ENCODE results near the gene LZTS2. TPM values are rescaled to one million over a fixed set of nuclear protein-coding genes. Genes with fewer than 3 reads are reported as not detected.

The LZTS2 gene
- polyA plus RNA-seq, 1 of the 3 experiments (the other 2 are of a cell fraction) = 50.6 TPM

- TF ChIP-seq REST (IDR thresholded peaks at IDR 0.05; ENCODE audit: low read depth, low read length) = no peak
- no peak for TF ChIP-seq NRF1 (IDR thresholded peaks at IDR 0.05; ENCODE audit: low read depth, low read length)
- TF ChIP-seq FOXM1 (IDR thresholded peaks at IDR 0.05; ENCODE audit: low read depth) = no peak
These were observed 47.7 kb downstream of the LZTS2 start (continued) for GRCh38 chr10:101047268-101047667.

GRCh38 chr10:101047961-101048892 is 48.6 kb downstream of the LZTS2 start:
- no peaks in the 10 kb centered on the region for H4K20me1 ChIP-seq (ENCODE audit: insufficient read depth)
- no peak for TF ChIP-seq JUND (IDR thresholded peaks at IDR 0.05)
- TF ChIP-seq SIN3A (IDR thresholded peaks at IDR 0.05; ENCODE audit: borderline replicate concordance, low read depth, low read length) = no peak
- TF ChIP-seq ELF1 (IDR thresholded peaks at IDR 0.05) = no peak
- no peak for TF ChIP-seq GATA2 (CRISPR knock-in tag; IDR thresholded peaks at IDR 0.05)
- no peak for TF ChIP-seq YY1 (IDR thresholded peaks at IDR 0.05; ENCODE audit: low read depth)
- TF ChIP-seq NFIC (IDR thresholded peaks at IDR 0.05; ENCODE audit: borderline replicate concordance) = no peak
- TF ChIP-seq CTCF (IDR thresholded peaks at IDR 0.05) = no peak
- no peak for TF ChIP-seq SMC3 (IDR thresholded peaks at IDR 0.05; ENCODE audit: low read depth, low read length)
- TF ChIP-seq RXRA (IDR thresholded peaks at IDR 0.05; ENCODE audit: borderline replicate concordance, low read depth) = no peak
- no peak for TF ChIP-seq PBX3 (IDR thresholded peaks at IDR 0.05)
- no peak for TF ChIP-seq FOSL2 (IDR thresholded peaks at IDR 0.05; ENCODE audit: borderline replicate concordance, low read depth)
- H3K36me3 ChIP-seq (replicated peaks in 1 of 2; ENCODE audit: control insufficient read depth in 1 of 2, insufficient read depth in 2 of 2, low read length in 1 of 2) = no peaks in the 10 kb centered on the region
- CTCF ChIA-PET = interaction anchor here (2.3 kb wide), 2 partner anchors 12 to 94 kb away, joined by 8 to 16 read pairs; no protein-coding TSS in a partner anchor
- DNase-seq = no peak
- no peak overlapping the region for H3K4me3 ChIP-seq (ENCODE audit: low read depth in 2 of 2, low read length in 1 of 2)
- no peaks in the 10 kb centered on the region for H3K27me3 ChIP-seq (ENCODE audit: insufficient read depth)
- H3K4me2 ChIP-seq = no peak overlapping the region
- POLR2A ChIA-PET = no interaction called here
- no peak overlapping the region for H2AFZ ChIP-seq (ENCODE audit: low read depth)
- peaks cover 3% of the 10 kb centered on the region; the same call in 1 of the 2 replicates for H3K79me2 ChIP-seq (ENCODE audit: insufficient read depth)
- WGBS (ENCODE audit: low lambda C conversion rate) = 94% methylated on average over 55 of the region's 62 CpGs
- H3K9ac ChIP-seq = no peak overlapping the region
- H3K9me2 ChIP-seq = no peaks in the 10 kb centered on the region
- no peaks in the 10 kb centered on the region for H3K9me3 ChIP-seq
- H3K27ac ChIP-seq (ENCODE audit: low read depth in 2 of 2, low read length in 1 of 2) = no peak overlapping the region
- peaks cover 14% of the 10 kb centered on the region for H3F3A ChIP-seq (replicated peaks; ENCODE audit: insufficient read depth)
- peaks cover 8 to 15% of the 10 kb centered on the region in 2 experiments; a peak in 3 of 4 replicates for H3K4me1 ChIP-seq (ENCODE audit: control insufficient read depth in 1 of 2, insufficient read depth in 2 of 2, low read depth in 1 of 2, low read length in 1 of 2)

Data from SK-N-SH (cell line).